Prostate gland (tissue), 2 donors: ENCODE data around the gene F7. TPM values are rescaled to one million over a fixed set of nuclear protein-coding genes. Genes with fewer than 3 reads are reported as not detected.

Experiments used
- DNase-seq: peaks from one replicate; pipeline ENCODE4 v3.0.0-alpha.2; 2019; ENCODE audit warnings: low spot score
- H3K27ac ChIP-seq, 2 donors: fragments of 200-600 bp; sonication (generic); 2 replicates each; pipeline ENCODE4 v1.5.1; 2017 to 2019
- H3K27me3 ChIP-seq: fragments of 200-600 bp; sonication (generic); replicated peaks from 2 replicates; pipeline ENCODE4 v1.5.1; 2019; ENCODE audit not compliant: insufficient read depth
- H3K36me3 ChIP-seq, 2 donors: fragments of 200-600 bp; sonication (generic); 1 replicate in 1 of 2; 2 replicates in 1 of 2; pipeline versions ENCODE4 v1.5.1 to v1.8.1; 2017 to 2019
- H3K4me1 ChIP-seq: fragments of 200-600 bp; sonication (generic); replicated peaks from 2 replicates; pipeline ENCODE4 v1.5.1; 2019
- H3K4me3 ChIP-seq, 2 donors: fragments of 200-600 bp; sonication (generic); 2 replicates each; pipeline ENCODE4 v1.5.1; 2017 to 2019
- H3K9me3 ChIP-seq: fragments of 200-600 bp; sonication (generic); 2 replicates; pipeline ENCODE4 v1.5.1; 2017
- POLR2A ChIP-seq: fragments of 450-650 bp; IDR thresholded peaks from one replicate; pipeline ENCODE4 v1.6.1; 2016; ENCODE audit warnings: antibody characterized with exemption, mild to moderate bottlenecking
- POLR2AphosphoS5 ChIP-seq: sonication (generic); formaldehyde crosslinking; IDR thresholded peaks from one replicate; pipeline ENCODE4 v1.6.1; 2017; ENCODE audit warnings: antibody characterized with exemption
- WGBS: methylation state at CpG from one replicate; pipeline ENCODE4 v1.1.5; 2018; 5-methylcytosine and 5-hydroxymethylcytosine counted together
- intact Hi-C: fragments of 100-400 bp; cut with DNase I; formaldehyde crosslinking; loops from one replicate; pipeline ENCODE4 v1.14.2; 2022
- total RNA-seq, 2 donors: library from RNA; depleted of rRNA; stranded (reverse); fragments of >200 nt; gene quantifications; one replicate each; pipeline ENCODE4 v1.1.0, GENCODE V29; 2016
- TF ChIP-seq, protein P1 (sequence below), 4 experiments: fragments of 200-600 bp in 2 of 4; fragments of 450-650 bp in 2 of 4; sonication (generic) in 2 of 4; IDR thresholded peaks; 1 replicate in 3 of 4; 2 replicates in 1 of 4; pipeline ENCODE4 v1.5.1; 2016 to 2019; ENCODE audit warnings: antibody characterized with exemption in 4 of 4, mild to moderate bottlenecking in 2 of 4, moderate library complexity in 2 of 4

F7 gene
- total RNA-seq, 2 donors from 2014 or later: 2.7 TPM; not detected in 1

DNA sequence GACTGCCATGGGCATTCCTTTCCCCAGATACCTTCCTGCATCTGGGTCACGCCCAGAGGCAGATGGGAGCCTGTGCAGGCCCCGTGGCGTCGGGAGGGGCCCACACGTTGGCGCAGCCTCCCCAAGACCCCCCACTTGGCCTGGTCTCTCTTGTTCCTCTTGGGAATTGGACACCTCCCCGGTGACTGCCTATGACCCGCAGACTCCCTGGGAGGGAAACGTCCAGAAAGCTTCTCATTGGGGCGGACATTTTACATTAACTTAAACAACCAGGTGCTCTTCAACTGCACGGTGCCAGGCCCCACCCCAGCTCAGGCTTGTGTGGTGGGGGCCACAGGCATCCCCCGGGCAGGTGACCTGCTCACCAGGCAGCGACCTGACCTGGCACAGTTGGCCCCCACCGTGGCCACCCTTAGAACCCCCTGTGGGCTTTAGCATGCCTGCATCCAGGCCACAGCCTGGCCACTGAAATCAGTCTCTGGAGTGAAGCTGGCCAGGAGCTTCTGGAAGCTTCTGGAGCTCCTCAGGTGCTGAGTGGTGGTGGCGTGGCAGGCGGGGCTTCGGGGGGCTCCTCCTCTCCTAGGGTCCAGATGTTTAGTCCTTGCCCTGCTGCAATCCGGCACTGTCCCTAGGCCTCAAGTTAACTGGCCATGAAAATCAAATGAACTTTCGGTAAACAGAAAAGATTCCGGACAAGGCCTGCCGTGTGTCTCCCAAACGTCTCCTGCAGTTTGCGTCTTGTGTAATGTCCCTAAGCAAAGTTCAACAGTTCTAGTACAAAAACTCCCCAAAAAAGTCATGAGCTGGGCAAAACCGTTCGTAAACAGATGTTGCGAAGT, 44.3 kb downstream of the F7 start:
- Histone ChIP-seq H3K4me3 (no peak overlapping the region), H3K27me3 (no peaks in the 10 kb centered on the region), H3K27ac (no peak overlapping the region), H3K4me1 (no peaks in the 10 kb centered on the region), H3K36me3 (no peaks in the 10 kb centered on the region), H3K9me3 (no peaks in the 10 kb centered on the region)
- 93% methylated on average over 21 of the region's 26 CpGs for WGBS
- TF ChIP-seq, protein P1, sequence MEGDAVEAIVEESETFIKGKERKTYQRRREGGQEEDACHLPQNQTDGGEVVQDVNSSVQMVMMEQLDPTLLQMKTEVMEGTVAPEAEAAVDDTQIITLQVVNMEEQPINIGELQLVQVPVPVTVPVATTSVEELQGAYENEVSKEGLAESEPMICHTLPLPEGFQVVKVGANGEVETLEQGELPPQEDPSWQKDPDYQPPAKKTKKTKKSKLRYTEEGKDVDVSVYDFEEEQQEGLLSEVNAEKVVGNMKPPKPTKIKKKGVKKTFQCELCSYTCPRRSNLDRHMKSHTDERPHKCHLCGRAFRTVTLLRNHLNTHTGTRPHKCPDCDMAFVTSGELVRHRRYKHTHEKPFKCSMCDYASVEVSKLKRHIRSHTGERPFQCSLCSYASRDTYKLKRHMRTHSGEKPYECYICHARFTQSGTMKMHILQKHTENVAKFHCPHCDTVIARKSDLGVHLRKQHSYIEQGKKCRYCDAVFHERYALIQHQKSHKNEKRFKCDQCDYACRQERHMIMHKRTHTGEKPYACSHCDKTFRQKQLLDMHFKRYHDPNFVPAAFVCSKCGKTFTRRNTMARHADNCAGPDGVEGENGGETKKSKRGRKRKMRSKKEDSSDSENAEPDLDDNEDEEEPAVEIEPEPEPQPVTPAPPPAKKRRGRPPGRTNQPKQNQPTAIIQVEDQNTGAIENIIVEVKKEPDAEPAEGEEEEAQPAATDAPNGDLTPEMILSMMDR (IDR thresholded peaks at IDR 0.05): no peak
- TF ChIP-seq POLR2AphosphoS5 (no peak), POLR2A (no peak)
- intact Hi-C loops: loop anchor here (10.0 kb wide), 2 partner anchors 145 to 345 kb away; partner anchors contain the start of genes DCUN1D2 and LAMP1
- no peak for DNase-seq

DNA sequence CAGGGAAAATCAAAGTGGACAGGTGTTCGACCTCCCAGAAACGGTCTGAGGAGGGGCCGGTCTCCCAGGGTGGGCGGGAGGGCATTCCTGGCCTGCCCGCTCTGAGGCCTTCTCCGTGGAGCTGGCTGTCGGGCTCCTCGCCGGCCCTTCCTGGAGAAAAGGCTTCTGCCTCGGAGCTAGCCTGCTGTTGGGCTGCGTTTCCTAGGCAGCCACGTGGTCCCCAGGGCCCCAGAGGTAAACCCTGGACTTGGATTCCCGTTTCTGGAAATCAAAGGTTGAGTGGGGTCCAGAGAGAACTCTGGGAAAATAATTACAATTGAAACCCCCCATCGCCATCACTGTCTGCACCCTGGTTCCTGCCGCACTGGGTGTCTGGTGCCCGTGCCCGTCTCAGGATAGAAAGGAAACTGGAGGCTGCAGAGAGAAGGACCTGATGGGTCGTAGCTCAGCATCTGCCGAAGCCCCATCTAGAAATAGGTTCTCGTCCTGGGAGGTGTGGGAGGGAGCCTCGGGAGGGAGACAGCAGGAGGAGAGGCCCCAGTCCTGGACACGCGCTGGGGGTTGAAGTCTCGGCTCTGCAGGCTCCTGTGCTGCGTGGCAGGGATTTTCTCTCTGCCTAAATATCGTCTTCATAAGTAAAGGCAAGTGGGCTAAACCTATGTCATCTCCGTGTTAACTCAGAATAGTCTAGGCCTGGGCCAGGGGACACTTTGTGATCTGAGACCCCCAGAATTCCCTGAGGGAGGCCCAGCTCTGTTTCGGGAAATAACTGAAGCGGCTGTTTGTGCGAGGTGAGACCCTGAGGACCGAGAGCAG, 45.2 kb downstream of the F7 start:
- WGBS: 87% methylated on average over 31 of the region's 31 CpGs
- H3K4me1 ChIP-seq: no peaks in the 10 kb centered on the region
- no peak overlapping the region for H3K27ac ChIP-seq
- TF ChIP-seq POLR2A (no peak), POLR2AphosphoS5 (no peak)
- TF ChIP-seq, protein P1 (IDR thresholded peaks at IDR 0.05): no peak
- no peak overlapping the region for H3K4me3 ChIP-seq
- H3K27me3 ChIP-seq: no peaks in the 10 kb centered on the region
- no peaks in the 10 kb centered on the region for H3K9me3 ChIP-seq
- H3K36me3 ChIP-seq: no peaks in the 10 kb centered on the region
- intact Hi-C loops: loop anchor here (10.0 kb wide), 2 partner anchors 144 to 344 kb away; partner anchors contain the start of genes DCUN1D2 and LAMP1
- DNase-seq: no peak

DNA sequence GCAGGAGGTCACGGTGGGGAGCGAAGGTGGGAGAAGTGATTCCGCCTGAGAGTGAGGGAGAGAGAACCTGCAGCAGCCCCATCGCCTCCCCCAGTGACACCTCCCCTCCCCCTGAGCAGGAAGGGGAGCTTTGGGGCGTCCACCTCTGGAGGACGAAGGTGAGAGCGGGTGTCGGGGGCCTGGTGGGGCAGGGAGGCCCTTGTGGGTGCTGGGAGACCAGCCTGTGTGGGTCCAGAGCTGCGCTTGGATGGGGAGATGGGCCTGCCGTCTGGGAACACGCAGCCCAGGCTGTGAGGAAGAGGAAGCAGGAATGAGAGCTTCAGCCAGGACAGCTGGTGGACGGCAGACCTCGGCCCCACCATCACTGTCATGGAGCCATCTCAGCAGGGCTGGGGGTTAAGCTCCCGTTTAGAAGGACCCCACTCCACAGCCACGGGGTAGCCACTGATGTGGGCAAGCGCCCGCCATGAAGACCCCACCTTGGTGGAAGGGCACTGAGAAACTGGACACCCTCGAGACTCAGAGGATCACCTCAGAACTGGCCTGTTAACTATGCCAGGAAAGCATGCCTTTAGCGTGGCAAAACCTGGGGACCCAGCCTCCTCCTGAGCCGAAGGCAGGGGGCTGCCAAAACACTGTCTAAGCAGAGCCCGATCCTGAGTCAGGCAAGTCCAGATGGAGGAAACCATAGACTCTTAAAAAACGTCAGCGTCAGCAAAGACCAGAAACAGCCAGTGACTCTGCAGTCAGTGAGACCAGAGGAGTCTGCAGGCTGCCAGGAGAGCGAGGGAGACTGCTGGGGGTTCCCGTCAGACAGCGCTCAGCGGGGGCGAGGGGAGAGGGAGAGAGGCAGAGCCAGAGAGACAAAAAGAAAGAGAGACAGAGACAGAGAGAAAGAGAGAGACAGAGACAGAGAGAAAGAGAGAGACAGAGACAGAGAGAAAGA, 46.4 kb downstream of the F7 start:
- Histone ChIP-seq H3K36me3 (no peaks in the 10 kb centered on the region), H3K4me3 (no peak overlapping the region), H3K4me1 (no peaks in the 10 kb centered on the region), H3K27me3 (no peaks in the 10 kb centered on the region), H3K27ac (no peak overlapping the region), H3K9me3 (no peaks in the 10 kb centered on the region)
- intact Hi-C loops: loop anchor here (10.0 kb wide), 2 partner anchors 143 to 343 kb away; partner anchors contain the start of genes DCUN1D2 and LAMP1
- DNase-seq: no peak
- WGBS: 70% methylated on average over 24 of the region's 28 CpGs
- TF ChIP-seq, protein P1 (IDR thresholded peaks at IDR 0.05): no peak
- TF ChIP-seq POLR2AphosphoS5: no peak
- TF ChIP-seq POLR2A: no peak

DNA sequence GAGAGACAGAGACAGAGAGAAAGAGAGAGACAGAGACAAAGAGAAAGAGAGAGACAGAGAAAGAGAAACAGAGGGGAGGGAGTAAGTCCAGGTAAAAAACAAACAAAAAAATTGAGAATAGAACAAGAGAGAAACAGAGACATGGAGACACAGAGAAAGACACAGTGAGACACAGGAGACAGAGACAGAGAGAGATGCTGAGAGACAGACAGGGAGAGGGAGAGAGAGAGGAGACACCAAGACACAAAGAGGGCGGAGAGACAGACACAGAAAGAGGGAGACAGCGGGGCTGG, 47.0 kb downstream of the F7 start:
- H3K4me3 ChIP-seq: peak overlapping the region in 1 of 2 donors; percentile 24

More for the DNA sequence above, 47.0 kb downstream of the F7 start:
- Histone ChIP-seq H3K27ac (peak overlapping the region; percentile 75 to 76), H3K4me1 (no peaks in the 10 kb centered on the region), H3K9me3 (no peaks in the 10 kb centered on the region), H3K36me3 (no peaks in the 10 kb centered on the region), H3K27me3 (no peaks in the 10 kb centered on the region)
- DNase-seq: no peak
- TF ChIP-seq POLR2AphosphoS5: no peak
- TF ChIP-seq POLR2A: no peak
- TF ChIP-seq, protein P1 (IDR thresholded peaks at IDR 0.05): no peak
- 28% methylated on average over 2 of the region's 2 CpGs for WGBS
- intact Hi-C loops: loop anchor here (10.0 kb wide), 2 partner anchors 142 to 342 kb away; partner anchors contain the start of genes DCUN1D2 and LAMP1
